Astrocyte (in vitro differentiated cells and primary cell): Measurements from ENCODE around the gene RNF157. TPM values are rescaled to one million over a fixed set of nuclear protein-coding genes. Genes with fewer than 3 reads are reported as not detected.

Source experiments
- DNase-seq: peaks from one replicate; pipeline ENCODE4 v3.0.0-alpha.2; 2010; ENCODE audit warnings: low read depth
- FAIRE-seq: peaks from 2 replicates; lab custom pipeline; 2011; peaks lifted over from hg19 to GRCh38; lab: Jason Lieb, UNC
- H2AFZ ChIP-seq: 2 replicates; pipeline ENCODE4 v1.6.0; 2012; ENCODE audit warnings: low read depth, low read length, inconsistent platforms
- H3K27ac ChIP-seq: 2 replicates; pipeline ENCODE4 v1.5.1; 2011; ENCODE audit warnings: low read depth, low read length, inconsistent platforms
- H3K27me3 ChIP-seq: 2 replicates; pipeline ENCODE4 v1.6.0; 2011; ENCODE audit warnings: low read length, inconsistent platforms; ENCODE audit not compliant: insufficient read depth
- H3K36me3 ChIP-seq: 2 replicates; pipeline ENCODE4 v1.5.1; 2011; ENCODE audit warnings: low read length, inconsistent platforms; ENCODE audit not compliant: insufficient read depth
- H3K4me1 ChIP-seq: 2 replicates; pipeline ENCODE4 v1.5.1; 2011; ENCODE audit warnings: low read length, inconsistent platforms; ENCODE audit not compliant: insufficient read depth
- H3K4me2 ChIP-seq: 2 replicates; pipeline ENCODE4 v1.6.0; 2012; ENCODE audit warnings: low read length, inconsistent platforms
- H3K4me3 ChIP-seq: 2 replicates; pipeline ENCODE4 v1.5.1; 2011; ENCODE audit warnings: low read depth, mild to moderate bottlenecking, low read length, inconsistent platforms; ENCODE audit not compliant: insufficient read depth
- H3K79me2 ChIP-seq: 2 replicates; pipeline ENCODE4 v1.6.0; 2012; ENCODE audit warnings: mild to moderate bottlenecking, low read length, inconsistent platforms; ENCODE audit not compliant: insufficient read depth
- H3K9ac ChIP-seq: 2 replicates; pipeline ENCODE4 v1.6.0; 2012; ENCODE audit warnings: mild to moderate bottlenecking, low read length, inconsistent platforms
- H3K9me3 ChIP-seq: 2 replicates; pipeline ENCODE4 v1.5.1; 2012; ENCODE audit warnings: low read depth, mild to moderate bottlenecking, low read length, inconsistent platforms; ENCODE audit not compliant: insufficient read depth
- H4K20me1 ChIP-seq: 2 replicates; pipeline ENCODE4 v1.6.0; 2012; ENCODE audit warnings: low read length, inconsistent platforms; ENCODE audit not compliant: insufficient read depth
- H3K27ac Mint-ChIP-seq: one replicate; pipeline ENCODE4 v1.8.0; 2021; ENCODE audit warnings: mild to moderate bottlenecking, mixed read lengths; ENCODE audit not compliant: unreplicated experiment
- H3K27me3 Mint-ChIP-seq: one replicate; pipeline ENCODE4 v1.8.0; 2021; ENCODE audit warnings: low read depth, mixed read lengths; ENCODE audit not compliant: unreplicated experiment
- H3K36me3 Mint-ChIP-seq: one replicate; pipeline ENCODE4 v1.8.0; 2021; ENCODE audit warnings: low read depth, mixed read lengths; ENCODE audit not compliant: unreplicated experiment
- H3K4me1 Mint-ChIP-seq: one replicate; pipeline ENCODE4 v1.8.0; 2021; ENCODE audit warnings: low read depth, mixed read lengths; ENCODE audit not compliant: unreplicated experiment
- H3K4me3 Mint-ChIP-seq: one replicate; pipeline ENCODE4 v1.8.0; 2021; ENCODE audit warnings: mild to moderate bottlenecking, moderate library complexity, mixed read lengths; ENCODE audit not compliant: unreplicated experiment
- H3K9me3 Mint-ChIP-seq: one replicate; pipeline ENCODE4 v1.8.0; 2021; ENCODE audit warnings: mild to moderate bottlenecking, mixed read lengths; ENCODE audit not compliant: unreplicated experiment
- EZH2 ChIP-seq: IDR thresholded peaks from 2 replicates; pipeline ENCODE4 v1.6.1; 2012; ENCODE audit warnings: mild to moderate bottlenecking, low read length, inconsistent platforms; ENCODE audit not compliant: insufficient read depth
- total RNA-seq: library from RNA; stranded (reverse); gene quantifications from 2 replicates; pipeline ENCODE4 v1.2.1, GENCODE V29; 2021
- TF ChIP-seq, protein P1 (sequence below): IDR thresholded peaks from 2 replicates; pipeline ENCODE4 v1.5.1; 2011; ENCODE audit warnings: low read depth, mild to moderate bottlenecking, inconsistent platforms, low read length, moderate library complexity; ENCODE audit not compliant: insufficient read depth

The RNF157 gene
- total RNA-seq, 1 donor from 2014 or later: 1.4 TPM

DNA sequence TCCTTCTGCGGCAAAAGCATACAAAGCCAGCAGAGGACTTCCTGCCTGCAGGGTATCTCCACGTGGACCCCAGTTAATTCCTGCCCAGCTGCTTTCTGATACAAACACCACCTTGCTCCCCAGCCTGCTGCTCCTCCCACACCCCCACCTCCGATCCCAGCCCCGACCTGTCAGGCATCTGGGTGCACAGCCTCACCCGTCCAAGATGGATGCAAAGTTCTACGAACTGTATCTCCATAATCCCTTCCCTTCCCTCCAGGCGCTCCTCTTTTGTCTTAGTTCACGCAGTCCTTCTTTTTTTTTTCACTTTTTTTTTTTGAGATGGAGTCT, 83.7 kb downstream of the RNF157 start:
- TF ChIP-seq EZH2: no peak
- TF ChIP-seq, protein P1, sequence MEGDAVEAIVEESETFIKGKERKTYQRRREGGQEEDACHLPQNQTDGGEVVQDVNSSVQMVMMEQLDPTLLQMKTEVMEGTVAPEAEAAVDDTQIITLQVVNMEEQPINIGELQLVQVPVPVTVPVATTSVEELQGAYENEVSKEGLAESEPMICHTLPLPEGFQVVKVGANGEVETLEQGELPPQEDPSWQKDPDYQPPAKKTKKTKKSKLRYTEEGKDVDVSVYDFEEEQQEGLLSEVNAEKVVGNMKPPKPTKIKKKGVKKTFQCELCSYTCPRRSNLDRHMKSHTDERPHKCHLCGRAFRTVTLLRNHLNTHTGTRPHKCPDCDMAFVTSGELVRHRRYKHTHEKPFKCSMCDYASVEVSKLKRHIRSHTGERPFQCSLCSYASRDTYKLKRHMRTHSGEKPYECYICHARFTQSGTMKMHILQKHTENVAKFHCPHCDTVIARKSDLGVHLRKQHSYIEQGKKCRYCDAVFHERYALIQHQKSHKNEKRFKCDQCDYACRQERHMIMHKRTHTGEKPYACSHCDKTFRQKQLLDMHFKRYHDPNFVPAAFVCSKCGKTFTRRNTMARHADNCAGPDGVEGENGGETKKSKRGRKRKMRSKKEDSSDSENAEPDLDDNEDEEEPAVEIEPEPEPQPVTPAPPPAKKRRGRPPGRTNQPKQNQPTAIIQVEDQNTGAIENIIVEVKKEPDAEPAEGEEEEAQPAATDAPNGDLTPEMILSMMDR: no peak
- Mint-ChIP-seq H3K27ac (no peak overlapping the region), H3K4me1 (no peaks in the 10 kb centered on the region), H3K4me3 (no peak overlapping the region), H3K9me3 (no peaks in the 10 kb centered on the region), H3K36me3 (peaks cover 2% of the 10 kb centered on the region), H3K27me3 (peaks cover 49% of the 10 kb centered on the region)
- H4K20me1 ChIP-seq: no peaks in the 10 kb centered on the region
- H3K9me3 ChIP-seq: no peaks in the 10 kb centered on the region
- no peak overlapping the region for H3K27ac ChIP-seq
- H3K4me1 ChIP-seq: no peaks in the 10 kb centered on the region
- H3K36me3 ChIP-seq: no peaks in the 10 kb centered on the region
- FAIRE-seq (no peak), DNase-seq (no peak)
- H2AFZ ChIP-seq: no peak overlapping the region
- no peaks in the 10 kb centered on the region for H3K79me2 ChIP-seq
- no peaks in the 10 kb centered on the region for H3K27me3 ChIP-seq
- no peak overlapping the region for H3K4me2 ChIP-seq
- H3K4me3 ChIP-seq: no peak overlapping the region
- H3K9ac ChIP-seq: no peak overlapping the region

DNA sequence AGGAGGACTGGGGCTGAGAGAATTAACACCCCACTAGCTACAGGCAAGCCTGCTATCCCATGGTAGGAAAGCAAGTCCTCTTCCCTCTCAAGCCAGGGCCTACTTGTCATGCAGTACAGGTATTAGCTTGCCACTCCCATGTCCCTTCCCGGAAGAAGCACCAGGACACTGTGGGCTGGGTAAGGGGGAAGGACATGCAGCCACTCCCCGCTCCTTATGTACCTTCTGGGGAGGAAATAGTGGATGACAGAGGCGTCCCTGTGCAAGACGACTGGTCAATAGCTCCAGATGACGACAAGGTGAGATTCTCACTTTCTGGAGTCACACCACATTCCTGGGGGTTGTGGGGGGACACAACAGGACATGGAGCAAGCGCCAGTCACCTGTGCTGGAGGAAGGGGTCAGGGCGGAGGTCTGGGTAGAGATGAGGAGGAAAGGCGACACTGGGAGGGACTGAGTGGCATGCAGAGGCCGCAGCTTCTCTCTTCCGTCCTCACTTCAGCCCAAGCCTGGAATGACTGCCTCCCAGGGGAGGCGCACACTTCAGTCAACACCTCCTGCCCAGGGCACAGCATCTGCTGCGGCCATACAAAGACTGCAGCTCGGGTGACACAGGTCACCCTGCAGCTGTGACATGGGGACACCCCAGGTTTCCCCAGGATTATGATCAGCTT, 84.2 kb downstream of the RNF157 start:
- peaks cover 44% of the 10 kb centered on the region for H3K27me3 Mint-ChIP-seq
- H3K4me2 ChIP-seq: no peak overlapping the region

More for the DNA sequence above, 84.2 kb downstream of the RNF157 start:
- no peak overlapping the region for H3K9ac ChIP-seq
- no peaks in the 10 kb centered on the region for H3K9me3 Mint-ChIP-seq
- no peaks in the 10 kb centered on the region for H3K4me1 ChIP-seq
- no peaks in the 10 kb centered on the region for H3K79me2 ChIP-seq
- H3K9me3 ChIP-seq: no peaks in the 10 kb centered on the region
- TF ChIP-seq, protein P1: no peak
- no peak for TF ChIP-seq EZH2
- no peak overlapping the region for H2AFZ ChIP-seq
- H3K27ac Mint-ChIP-seq: no peak overlapping the region
- no peaks in the 10 kb centered on the region for H3K4me1 Mint-ChIP-seq
- no peaks in the 10 kb centered on the region for H3K27me3 ChIP-seq
- no peaks in the 10 kb centered on the region for H4K20me1 ChIP-seq
- no peaks in the 10 kb centered on the region for H3K36me3 ChIP-seq
- FAIRE-seq: no peak
- no peak overlapping the region for H3K4me3 Mint-ChIP-seq
- peaks cover 2% of the 10 kb centered on the region for H3K36me3 Mint-ChIP-seq
- no peak for DNase-seq
- H3K4me3 ChIP-seq: no peak overlapping the region
- no peak overlapping the region for H3K27ac ChIP-seq
